PFSK-1 (cell line): ENCODE results near the gene MGLL.

Experiments
- POLR2AphosphoS5 ChIP-seq: IDR thresholded peaks from 2 replicates; pipeline ENCODE4 v1.6.1; 2012; ENCODE audit warnings: low read depth, mild to moderate bottlenecking, control low read depth, low read length, moderate library complexity
- TAF1 ChIP-seq: IDR thresholded peaks from 2 replicates; pipeline ENCODE4 v1.6.1; 2012; ENCODE audit warnings: low read length, control low read depth, borderline replicate concordance; ENCODE audit not compliant: insufficient read depth
- TF ChIP-seq, protein P1 (sequence below), 2 experiments: IDR thresholded peaks; 2 replicates each; pipeline versions ENCODE4 v1.6.1 to v1.8.0; 2011 to 2012; ENCODE audit warnings: low read depth in 2 of 2, low read length in 2 of 2, control low read depth in 1 of 2, inconsistent platforms in 1 of 2, mild to moderate bottlenecking in 1 of 2, moderate library complexity in 1 of 2; ENCODE audit not compliant: insufficient read depth in 1 of 2

DNA sequence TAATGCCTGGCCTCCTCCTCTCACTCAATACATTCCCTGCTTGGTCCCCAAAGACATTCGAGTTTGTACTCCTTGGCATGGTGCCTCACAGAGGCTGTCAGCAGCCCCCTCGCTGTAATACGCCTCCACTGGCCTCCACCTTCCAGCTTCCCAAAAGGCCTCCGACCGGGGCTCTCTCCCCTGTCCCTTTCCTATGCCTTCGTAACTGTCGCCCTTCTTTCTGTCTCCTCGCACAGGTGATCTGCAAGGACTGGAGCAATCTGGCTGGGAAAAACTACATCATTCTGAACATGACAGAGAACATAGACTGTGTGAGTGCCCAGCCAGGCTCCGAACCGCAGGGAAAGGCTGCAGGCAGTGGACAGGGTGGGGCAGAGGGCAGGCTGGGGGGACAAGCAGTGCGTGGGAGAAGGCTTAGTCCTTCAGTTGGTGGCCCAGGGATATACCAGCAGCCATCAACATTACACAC, 160.3 kb downstream of the MGLL start:
- TF ChIP-seq POLR2AphosphoS5 (no peak), TAF1 (no peak)
- TF ChIP-seq, protein P1, sequence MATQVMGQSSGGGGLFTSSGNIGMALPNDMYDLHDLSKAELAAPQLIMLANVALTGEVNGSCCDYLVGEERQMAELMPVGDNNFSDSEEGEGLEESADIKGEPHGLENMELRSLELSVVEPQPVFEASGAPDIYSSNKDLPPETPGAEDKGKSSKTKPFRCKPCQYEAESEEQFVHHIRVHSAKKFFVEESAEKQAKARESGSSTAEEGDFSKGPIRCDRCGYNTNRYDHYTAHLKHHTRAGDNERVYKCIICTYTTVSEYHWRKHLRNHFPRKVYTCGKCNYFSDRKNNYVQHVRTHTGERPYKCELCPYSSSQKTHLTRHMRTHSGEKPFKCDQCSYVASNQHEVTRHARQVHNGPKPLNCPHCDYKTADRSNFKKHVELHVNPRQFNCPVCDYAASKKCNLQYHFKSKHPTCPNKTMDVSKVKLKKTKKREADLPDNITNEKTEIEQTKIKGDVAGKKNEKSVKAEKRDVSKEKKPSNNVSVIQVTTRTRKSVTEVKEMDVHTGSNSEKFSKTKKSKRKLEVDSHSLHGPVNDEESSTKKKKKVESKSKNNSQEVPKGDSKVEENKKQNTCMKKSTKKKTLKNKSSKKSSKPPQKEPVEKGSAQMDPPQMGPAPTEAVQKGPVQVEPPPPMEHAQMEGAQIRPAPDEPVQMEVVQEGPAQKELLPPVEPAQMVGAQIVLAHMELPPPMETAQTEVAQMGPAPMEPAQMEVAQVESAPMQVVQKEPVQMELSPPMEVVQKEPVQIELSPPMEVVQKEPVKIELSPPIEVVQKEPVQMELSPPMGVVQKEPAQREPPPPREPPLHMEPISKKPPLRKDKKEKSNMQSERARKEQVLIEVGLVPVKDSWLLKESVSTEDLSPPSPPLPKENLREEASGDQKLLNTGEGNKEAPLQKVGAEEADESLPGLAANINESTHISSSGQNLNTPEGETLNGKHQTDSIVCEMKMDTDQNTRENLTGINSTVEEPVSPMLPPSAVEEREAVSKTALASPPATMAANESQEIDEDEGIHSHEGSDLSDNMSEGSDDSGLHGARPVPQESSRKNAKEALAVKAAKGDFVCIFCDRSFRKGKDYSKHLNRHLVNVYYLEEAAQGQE (IDR thresholded peaks at IDR 0.05; ENCODE audit: insufficient read depth in 1 of 2, low read depth in 2 of 2, low read length in 2 of 2) = no peak
